Liver (tissue), 9 donors: ENCODE results near the gene PDE6D. TPM values are rescaled to one million over a fixed set of nuclear protein-coding genes. Genes with fewer than 3 reads are reported as not detected.

Experiments
- DNase-seq: peaks from one replicate; pipeline ENCODE4 v3.0.0-alpha.2; 2017; ENCODE audit warnings: low spot score
- H3K27ac ChIP-seq, 2 donors: one replicate each; pipeline ENCODE4 v1.7.0; 2013; ENCODE audit warnings: inconsistent platforms in 2 of 2, low read length in 2 of 2, control low read depth in 1 of 2, low read depth in 1 of 2, mild to moderate bottlenecking in 1 of 2
- H3K27me3 ChIP-seq, 4 donors: one replicate each; pipeline versions ENCODE4 v1.6.1 to v1.7.0; 2013; ENCODE audit warnings: low read length in 3 of 4, inconsistent platforms in 1 of 4, mild to moderate bottlenecking in 1 of 4, moderate library complexity in 1 of 4; ENCODE audit not compliant: control insufficient read depth in 4 of 4, insufficient read depth in 4 of 4
- H3K36me3 ChIP-seq, 4 donors: one replicate each; pipeline versions ENCODE4 v1.6.1 to v1.7.0; 2013; ENCODE audit warnings: low read length in 3 of 4, mild to moderate bottlenecking in 3 of 4, low read depth in 1 of 4, moderate library complexity in 1 of 4; ENCODE audit not compliant: control insufficient read depth in 4 of 4, insufficient read depth in 3 of 4
- H3K4me1 ChIP-seq, 4 donors: one replicate each; pipeline versions ENCODE4 v1.6.1 to v1.7.0; 2013; ENCODE audit warnings: low read length in 3 of 4, mild to moderate bottlenecking in 3 of 4, moderate library complexity in 1 of 4; ENCODE audit not compliant: control insufficient read depth in 4 of 4, insufficient read depth in 4 of 4
- H3K4me3 ChIP-seq, 3 donors: one replicate each; pipeline versions ENCODE4 v1.6.1 to v1.7.0; 2013; ENCODE audit warnings: low read length in 3 of 3, control low read depth in 1 of 3, low read depth in 1 of 3, mild to moderate bottlenecking in 1 of 3
- H3K9ac ChIP-seq, 2 donors: one replicate each; pipeline ENCODE4 v1.7.0; 2013; ENCODE audit warnings: low read length in 2 of 2, mild to moderate bottlenecking in 2 of 2, moderate library complexity in 2 of 2, control low read depth in 1 of 2, low read depth in 1 of 2
- H3K9me3 ChIP-seq, 4 donors: one replicate each; pipeline versions ENCODE4 v1.6.1 to v1.7.0; 2013; ENCODE audit warnings: low read length in 3 of 4; ENCODE audit not compliant: control insufficient read depth in 4 of 4
- EGR1 ChIP-seq, 2 donors: IDR thresholded peaks; 2 replicates each; pipeline ENCODE4 v1.6.1; 2016 to 2018; ENCODE audit warnings: antibody characterized with exemption in 2 of 2, low read depth in 2 of 2
- FOXA1 ChIP-seq: IDR thresholded peaks from 2 replicates; pipeline ENCODE4 v1.6.1; 2016; ENCODE audit warnings: antibody characterized with exemption
- FOXA2 ChIP-seq: IDR thresholded peaks from 2 replicates; pipeline ENCODE4 v1.6.1; 2016; ENCODE audit warnings: antibody characterized with exemption
- GABPA ChIP-seq, 2 donors: IDR thresholded peaks in 1 of 2; conservative IDR thresholded peaks in 1 of 2; 2 replicates each; pipeline ENCODE4 v1.6.1; 2016; ENCODE audit warnings: antibody characterized with exemption in 2 of 2, mild to moderate bottlenecking in 1 of 2, moderate library complexity in 1 of 2
- HNF4A ChIP-seq, 2 donors: conservative IDR thresholded peaks; 2 replicates each; pipeline ENCODE4 v1.6.1; 2016; ENCODE audit warnings: antibody characterized with exemption in 2 of 2, mild to moderate bottlenecking in 2 of 2
- HNF4G ChIP-seq: IDR thresholded peaks from 2 replicates; pipeline ENCODE4 v1.6.1; 2016; ENCODE audit warnings: antibody characterized with exemption
- JUND ChIP-seq, 2 donors: IDR thresholded peaks; 2 replicates each; pipeline ENCODE4 v1.6.1; 2016; ENCODE audit warnings: antibody characterized with exemption in 2 of 2
- NR2F2 ChIP-seq: IDR thresholded peaks from 2 replicates; pipeline ENCODE4 v1.6.1; 2016; ENCODE audit warnings: antibody characterized with exemption
- RAD21 ChIP-seq, 2 donors: IDR thresholded peaks; 2 replicates each; pipeline ENCODE4 v1.6.1; 2016; ENCODE audit warnings: antibody characterized with exemption in 2 of 2, mild to moderate bottlenecking in 2 of 2
- RXRA ChIP-seq, 2 donors: IDR thresholded peaks; 2 replicates each; pipeline ENCODE4 v1.6.1; 2017 to 2018; ENCODE audit warnings: antibody characterized with exemption in 2 of 2, mild to moderate bottlenecking in 1 of 2
- SP1 ChIP-seq: IDR thresholded peaks from 2 replicates; pipeline ENCODE4 v1.6.1; 2018; ENCODE audit warnings: antibody characterized with exemption, mild to moderate bottlenecking
- TAF1 ChIP-seq: conservative IDR thresholded peaks from 2 replicates; pipeline ENCODE4 v1.6.1; 2016; ENCODE audit warnings: antibody characterized with exemption, mild to moderate bottlenecking
- YY1 ChIP-seq: IDR thresholded peaks from 2 replicates; pipeline ENCODE4 v1.6.1; 2016; ENCODE audit warnings: antibody characterized with exemption, mild to moderate bottlenecking
- WGBS: extraction: QIAGEN DNeasy Blood & Tissue Kit; methylation state at CpG from one replicate; pipeline ENCODE4 v1.1.7; 2013; 5-methylcytosine and 5-hydroxymethylcytosine counted together
- polyA plus RNA-seq, 2 donors: library from polyadenylated mRNA; stranded (reverse) in 1 of 2; unstranded in 1 of 2; fragments of 200-250 nt in 1 of 2; fragments of >200 nt in 1 of 2; fragmentation: Nextera tagmentation in 1 of 2; extraction: Ambion mirVana in 1 of 2; gene quantifications; one replicate each; pipeline versions ENCODE4 v1.2.1 to v1.2.3, GENCODE V29; 2013 to 2015
- total RNA-seq, 2 donors: library from RNA; depleted of rRNA; stranded (reverse); fragments of >200 nt; gene quantifications; one replicate each; pipeline ENCODE4 v1.2.3, GENCODE V29; 2014
- TF ChIP-seq, protein P1 (sequence below): IDR thresholded peaks from 2 replicates; pipeline ENCODE4 v1.6.1; 2016; ENCODE audit warnings: antibody characterized with exemption
- TF ChIP-seq, protein P2 (sequence below): IDR thresholded peaks from 2 replicates; pipeline ENCODE4 v1.6.1; 2016; ENCODE audit warnings: antibody characterized with exemption
- TF ChIP-seq, protein P3 (sequence below): IDR thresholded peaks from 2 replicates; pipeline ENCODE4 v1.6.1; 2016; ENCODE audit warnings: antibody characterized with exemption, mild to moderate bottlenecking
- donor health status: healthy.
- donor health status: healthy.
- donor health status: healthy.
- donor health status: healthy.
- donor health status: healthy.

The PDE6D gene
- total and polyA plus RNA-seq, 4 donors: 6.6 to 8.5 (median 7.0) TPM

DNA sequence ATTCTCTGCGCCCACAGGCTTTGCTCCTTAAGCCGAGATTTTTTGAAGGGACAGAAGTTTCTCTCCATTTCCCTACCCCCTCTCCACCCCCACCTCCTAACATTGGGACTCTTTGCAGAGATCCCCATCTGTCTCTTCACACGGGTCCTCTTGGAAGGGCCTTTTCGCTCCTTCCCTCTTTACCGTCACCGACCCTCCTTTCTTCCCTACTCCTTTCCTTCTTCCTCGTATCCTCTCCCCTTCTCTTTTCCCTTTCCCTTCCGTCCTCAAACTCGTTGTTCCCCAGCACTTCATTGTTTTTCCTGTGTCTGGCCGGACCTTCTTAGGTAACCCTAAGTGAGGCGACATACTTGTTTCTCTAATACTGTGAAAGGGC is 5.8 kb upstream of the PDE6D start:
- peak overlapping the region; percentile 88 to 95 (median 92) for H3K4me3 ChIP-seq
- no peak for DNase-seq
- no peak overlapping the region for H3K27ac ChIP-seq
- 16% methylated on average over 11 of the region's 11 CpGs for WGBS
- TF ChIP-seq FOXA1 (no peak), RAD21 (IDR thresholded peaks at IDR 0.05) (no peak), FOXA2 (no peak), EGR1 (IDR thresholded peaks at IDR 0.05; ENCODE audit: low read depth in 2 of 2) (no peak)
- TF ChIP-seq, protein P1, sequence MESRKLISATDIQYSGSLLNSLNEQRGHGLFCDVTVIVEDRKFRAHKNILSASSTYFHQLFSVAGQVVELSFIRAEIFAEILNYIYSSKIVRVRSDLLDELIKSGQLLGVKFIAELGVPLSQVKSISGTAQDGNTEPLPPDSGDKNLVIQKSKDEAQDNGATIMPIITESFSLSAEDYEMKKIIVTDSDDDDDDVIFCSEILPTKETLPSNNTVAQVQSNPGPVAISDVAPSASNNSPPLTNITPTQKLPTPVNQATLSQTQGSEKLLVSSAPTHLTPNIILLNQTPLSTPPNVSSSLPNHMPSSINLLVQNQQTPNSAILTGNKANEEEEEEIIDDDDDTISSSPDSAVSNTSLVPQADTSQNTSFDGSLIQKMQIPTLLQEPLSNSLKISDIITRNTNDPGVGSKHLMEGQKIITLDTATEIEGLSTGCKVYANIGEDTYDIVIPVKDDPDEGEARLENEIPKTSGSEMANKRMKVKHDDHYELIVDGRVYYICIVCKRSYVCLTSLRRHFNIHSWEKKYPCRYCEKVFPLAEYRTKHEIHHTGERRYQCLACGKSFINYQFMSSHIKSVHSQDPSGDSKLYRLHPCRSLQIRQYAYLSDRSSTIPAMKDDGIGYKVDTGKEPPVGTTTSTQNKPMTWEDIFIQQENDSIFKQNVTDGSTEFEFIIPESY: no peak
- no peaks in the 10 kb centered on the region for H3K9me3 ChIP-seq
- H3K9ac ChIP-seq: peak overlapping the region in 1 of 2 donors; percentile 62
- H3K4me1 ChIP-seq: peaks cover 0 to 70% (median 54%) of the 10 kb centered on the region in 4 donors
- no peaks in the 10 kb centered on the region for H3K27me3 ChIP-seq
- peaks cover 0 to 15% (median 5%) of the 10 kb centered on the region in 4 donors for H3K36me3 ChIP-seq

DNA sequence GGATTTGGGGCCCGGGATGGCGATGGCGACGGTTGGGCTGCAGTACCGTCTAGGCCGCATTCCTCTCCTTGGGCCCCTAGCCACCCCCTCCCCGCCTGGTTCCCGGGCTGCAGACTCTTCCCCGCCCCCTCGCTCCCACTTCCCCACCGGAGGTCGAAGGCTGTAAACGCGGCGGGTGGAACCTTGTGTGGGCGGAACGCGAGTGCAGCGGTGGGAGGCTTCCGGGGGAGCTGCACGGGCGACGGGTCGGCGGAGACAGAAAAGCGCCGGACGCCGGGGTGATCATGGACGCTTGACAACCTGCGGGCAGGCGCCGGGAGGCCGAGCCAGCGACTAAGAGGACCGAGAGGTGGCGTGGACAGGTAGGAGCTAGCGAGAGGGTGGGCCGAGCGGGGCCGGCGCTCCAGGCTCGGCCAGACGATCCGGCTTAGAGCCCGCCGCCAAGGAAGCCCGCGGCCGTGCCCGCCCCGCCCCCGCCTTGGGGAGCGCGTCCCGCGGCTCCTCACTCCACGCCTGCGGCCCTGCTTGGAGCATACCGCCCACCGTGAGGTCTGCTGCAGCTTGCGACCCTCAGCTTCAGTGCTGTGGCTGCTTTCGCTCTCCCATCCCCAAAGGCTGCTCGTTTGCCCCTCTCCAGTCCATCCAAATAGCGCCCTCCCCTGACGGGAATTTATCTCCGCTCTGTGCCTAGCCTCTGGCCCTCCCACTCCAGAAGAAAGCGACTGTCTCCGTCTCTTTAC is 5.3 kb upstream of the PDE6D start, which contains the start of gene COPS7B:
COPS7B (plus strand) TSS at position 269 of the 740 bp plus-strand sequence. CDS start 2,126 bp downstream, outside the sequence.
- TF ChIP-seq GABPA (IDR thresholded peaks at IDR 0.05 in 1 of 2, conservative IDR thresholded peaks at IDR 0.05 in 1 of 2) (peak; percentile 78 to 92), YY1 (peak; percentile 95), EGR1 (IDR thresholded peaks at IDR 0.05; ENCODE audit: low read depth in 2 of 2) (peak; percentile 44 to 68), NR2F2 (no peak), SP1 (peak; percentile 11), FOXA2 (no peak)
- TF ChIP-seq, protein P2, sequence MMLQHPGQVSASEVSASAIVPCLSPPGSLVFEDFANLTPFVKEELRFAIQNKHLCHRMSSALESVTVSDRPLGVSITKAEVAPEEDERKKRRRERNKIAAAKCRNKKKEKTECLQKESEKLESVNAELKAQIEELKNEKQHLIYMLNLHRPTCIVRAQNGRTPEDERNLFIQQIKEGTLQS: no peak
- Histone ChIP-seq H3K36me3 (peaks cover 0 to 12% (median 5%) of the 10 kb centered on the region in 4 donors), H3K4me3 (peak within 1 kb of the TSS; percentile 88 to 95 (median 92)), H3K4me1 (peaks cover 0 to 67% (median 51%) of the 10 kb centered on the region in 4 donors), H3K27me3 (no peaks in the 10 kb centered on the region), H3K9ac (peak within 1 kb of the TSS in 1 of 2 donors; percentile 62), H3K27ac (peak within 1 kb of the TSS; percentile 4 to 8), H3K9me3 (no peaks in the 10 kb centered on the region)
- 1% methylated on average over 69 of the region's 69 CpGs for WGBS
- peak; percentile 85 for DNase-seq

DNA sequence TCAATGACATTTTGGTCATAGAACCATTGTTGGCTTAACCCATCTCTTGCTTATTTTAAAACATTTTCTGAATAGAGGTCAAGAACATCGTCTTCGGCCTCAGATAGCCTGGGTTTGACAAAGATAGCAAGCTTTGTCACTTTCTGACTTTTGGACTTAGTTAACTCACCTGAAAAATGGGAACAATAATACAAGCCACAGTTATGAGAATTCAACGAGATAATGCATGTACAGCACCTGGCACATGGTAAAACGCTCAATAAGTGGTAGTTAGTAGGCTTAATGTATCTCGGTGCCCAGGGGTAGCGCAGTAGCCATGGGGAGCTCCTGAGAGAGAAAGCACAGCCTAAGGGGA is 4.7 kb upstream of the PDE6D start:
- peaks cover 0 to 62% (median 47%) of the 10 kb centered on the region in 4 donors for H3K4me1 ChIP-seq
- no peaks in the 10 kb centered on the region for H3K27me3 ChIP-seq
- DNase-seq: no peak
- TF ChIP-seq JUND (IDR thresholded peaks at IDR 0.05) (no peak), RAD21 (IDR thresholded peaks at IDR 0.05) (no peak), HNF4A (conservative IDR thresholded peaks at IDR 0.05) (no peak), NR2F2 (no peak), FOXA2 (no peak), FOXA1 (no peak), YY1 (no peak), HNF4G (no peak), SP1 (no peak), RXRA (IDR thresholded peaks at IDR 0.05) (no peak), EGR1 (IDR thresholded peaks at IDR 0.05; ENCODE audit: low read depth in 2 of 2) (no peak), TAF1 (no peak)
- TF ChIP-seq, protein P3, sequence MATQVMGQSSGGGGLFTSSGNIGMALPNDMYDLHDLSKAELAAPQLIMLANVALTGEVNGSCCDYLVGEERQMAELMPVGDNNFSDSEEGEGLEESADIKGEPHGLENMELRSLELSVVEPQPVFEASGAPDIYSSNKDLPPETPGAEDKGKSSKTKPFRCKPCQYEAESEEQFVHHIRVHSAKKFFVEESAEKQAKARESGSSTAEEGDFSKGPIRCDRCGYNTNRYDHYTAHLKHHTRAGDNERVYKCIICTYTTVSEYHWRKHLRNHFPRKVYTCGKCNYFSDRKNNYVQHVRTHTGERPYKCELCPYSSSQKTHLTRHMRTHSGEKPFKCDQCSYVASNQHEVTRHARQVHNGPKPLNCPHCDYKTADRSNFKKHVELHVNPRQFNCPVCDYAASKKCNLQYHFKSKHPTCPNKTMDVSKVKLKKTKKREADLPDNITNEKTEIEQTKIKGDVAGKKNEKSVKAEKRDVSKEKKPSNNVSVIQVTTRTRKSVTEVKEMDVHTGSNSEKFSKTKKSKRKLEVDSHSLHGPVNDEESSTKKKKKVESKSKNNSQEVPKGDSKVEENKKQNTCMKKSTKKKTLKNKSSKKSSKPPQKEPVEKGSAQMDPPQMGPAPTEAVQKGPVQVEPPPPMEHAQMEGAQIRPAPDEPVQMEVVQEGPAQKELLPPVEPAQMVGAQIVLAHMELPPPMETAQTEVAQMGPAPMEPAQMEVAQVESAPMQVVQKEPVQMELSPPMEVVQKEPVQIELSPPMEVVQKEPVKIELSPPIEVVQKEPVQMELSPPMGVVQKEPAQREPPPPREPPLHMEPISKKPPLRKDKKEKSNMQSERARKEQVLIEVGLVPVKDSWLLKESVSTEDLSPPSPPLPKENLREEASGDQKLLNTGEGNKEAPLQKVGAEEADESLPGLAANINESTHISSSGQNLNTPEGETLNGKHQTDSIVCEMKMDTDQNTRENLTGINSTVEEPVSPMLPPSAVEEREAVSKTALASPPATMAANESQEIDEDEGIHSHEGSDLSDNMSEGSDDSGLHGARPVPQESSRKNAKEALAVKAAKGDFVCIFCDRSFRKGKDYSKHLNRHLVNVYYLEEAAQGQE: no peak
- TF ChIP-seq, protein P1: no peak
- TF ChIP-seq, protein P2: no peak
- H3K36me3 ChIP-seq: peaks cover 0 to 8% (median 5%) of the 10 kb centered on the region in 4 donors
- H3K27ac ChIP-seq: peak overlapping the region in 1 of 2 donors; percentile 4
- WGBS: 48% methylated on average over 6 of the region's 6 CpGs
- no peak overlapping the region for H3K9ac ChIP-seq
- no peaks in the 10 kb centered on the region for H3K9me3 ChIP-seq
- peak overlapping the region in 2 of 3 donors; percentile 88 to 95 for H3K4me3 ChIP-seq
